Measurements from ENCODE around the gene ZNF57.

GRCh38 chr19:2922987-2923386, 22.3 kb downstream of the ZNF57 start:
- no peak for TF ChIP-seq BACH1 (tag; IDR thresholded peaks at IDR 0.05)
- no peak for TF ChIP-seq ILK (tag; IDR thresholded peaks at IDR 0.05; ENCODE audit: borderline replicate concordance, low read depth)
- no peak for TF ChIP-seq RCOR1 (IDR thresholded peaks at IDR 0.05; ENCODE audit: borderline replicate concordance in 1 of 2, low read depth in 2 of 2, low read length in 2 of 2)
- TF ChIP-seq JUN (IDR thresholded peaks at IDR 0.05; ENCODE audit: borderline replicate concordance, low read depth, low read length): no peak
- TF ChIP-seq JUN (CRISPR knock-in tag; IDR thresholded peaks at IDR 0.05; ENCODE audit: borderline replicate concordance): no peak
- TF ChIP-seq IFI16 (CRISPR knock-in tag; IDR thresholded peaks at IDR 0.05): no peak
- no peak for TF ChIP-seq NCOA2 (IDR thresholded peaks at IDR 0.05; ENCODE audit: partially characterized antibody in 2 of 2)

Measured in K562 (cell line).